Glomerular endothelial cell (primary cell): ENCODE measurements around the gene PLEKHG1. TPM values are rescaled to one million over a fixed set of nuclear protein-coding genes. Genes with fewer than 3 reads are reported as not detected.

Experiments used
- DNase-seq: peaks from one replicate; pipeline ENCODE4 v3.0.0-alpha.2; 2011; ENCODE audit warnings: low read depth, low spot score; ENCODE audit errors: extremely low read depth
- total RNA-seq: library from RNA; depleted of rRNA; stranded (reverse); fragments of >200 nt; gene quantifications from 2 replicates; pipeline ENCODE4 v1.2.3, GENCODE V29; 2015

PLEKHG1 gene
- total RNA-seq, 1 donor from 2014 or later, result 203 TPM

- no peak for DNase-seq
Measured at GRCh38 chr6:150617496-150618460, 18.1 kb downstream of the PLEKHG1 start.

GRCh38 chr6:150619275-150619674 is 19.6 kb downstream of the PLEKHG1 start:
- DNase-seq, result no peak

DNA sequence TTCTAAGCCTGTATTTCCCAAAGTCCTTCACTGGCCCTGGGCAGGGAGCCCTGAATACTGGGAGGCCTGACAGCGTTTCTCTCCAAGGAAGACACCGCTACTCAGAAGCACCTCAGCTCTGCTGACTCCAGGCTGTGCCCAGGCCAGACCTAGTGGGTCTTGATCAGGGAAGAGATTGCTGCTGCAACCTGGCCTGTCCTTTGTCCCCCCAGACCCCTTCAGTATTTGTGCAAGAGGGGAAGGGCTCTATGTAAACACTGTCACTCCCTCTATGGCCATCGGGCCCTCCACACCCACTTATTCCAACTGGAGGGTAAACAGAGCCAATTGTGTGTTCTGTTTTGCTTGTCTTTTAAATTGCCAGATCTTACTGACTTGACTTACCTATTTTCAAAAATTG is 20.6 kb downstream of the PLEKHG1 start:
- DNase-seq, result no peak

- no peak for DNase-seq
Measured at GRCh38 chr6:150620763-150621162, 21.1 kb downstream of the PLEKHG1 start.

- DNase-seq, result no peak
Measured at GRCh38 chr6:150622476-150622875, 22.8 kb downstream of the PLEKHG1 start.

- no peak for DNase-seq
Measured at GRCh38 chr6:150622941-150623874, 23.5 kb downstream of the PLEKHG1 start.

DNA sequence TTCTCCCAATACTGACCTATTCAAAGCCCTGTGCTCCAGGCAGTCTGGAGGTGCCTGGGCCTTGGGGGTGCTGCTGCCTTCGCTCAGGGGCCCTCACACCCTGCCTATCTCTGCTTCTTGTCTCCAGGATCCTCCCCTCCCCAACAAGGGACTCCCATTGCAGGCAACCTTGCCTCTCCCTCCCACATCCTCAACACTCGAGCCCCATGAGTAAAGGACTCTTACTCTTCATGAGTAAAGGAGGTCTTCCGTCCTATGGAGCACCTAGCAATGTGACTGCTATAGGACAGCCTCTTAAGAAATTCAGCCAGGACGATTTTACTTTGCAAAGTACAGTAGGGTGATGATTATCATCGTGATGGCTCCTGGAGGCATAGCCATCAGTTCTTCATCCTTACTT is 24.5 kb downstream of the PLEKHG1 start:
- DNase-seq, result no peak

DNA sequence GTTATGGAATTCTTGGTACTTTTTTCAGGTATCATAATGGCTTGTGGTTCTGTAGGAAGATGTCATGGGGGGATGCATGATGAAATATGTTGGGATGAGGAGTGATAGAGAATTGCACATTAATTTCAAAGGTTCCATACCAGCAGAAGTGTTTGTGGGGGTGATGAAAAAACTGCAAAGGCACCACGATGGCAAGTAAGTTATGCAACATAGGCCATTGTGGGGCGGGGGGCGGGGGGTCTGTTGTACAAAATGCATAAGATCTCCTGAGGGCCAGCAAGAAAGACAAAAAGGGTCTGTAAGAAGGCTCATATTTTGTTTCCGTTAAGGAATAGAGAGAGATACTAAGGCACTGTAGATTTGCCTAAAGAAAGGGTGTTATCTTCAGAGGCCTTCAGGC is 26.2 kb downstream of the PLEKHG1 start:
- no peak for DNase-seq

DNA sequence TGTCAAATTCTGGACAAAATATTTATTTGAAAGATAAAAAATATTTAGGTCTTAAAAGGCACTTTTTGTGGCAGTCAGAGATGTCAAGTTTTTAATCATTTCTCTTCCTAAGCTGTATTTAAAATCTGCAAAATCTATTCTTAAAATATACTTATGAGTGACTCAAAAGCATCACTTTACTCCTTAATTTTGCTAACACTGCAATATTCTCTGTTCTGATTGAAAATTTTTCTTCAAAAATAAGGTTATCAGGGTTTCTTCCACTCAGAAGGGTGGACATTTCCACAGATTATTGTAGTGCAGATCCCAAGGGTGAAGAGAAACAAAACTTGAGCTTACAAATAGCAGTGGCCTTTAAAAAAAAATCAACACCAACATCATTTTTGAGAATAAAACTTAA is 27.5 kb downstream of the PLEKHG1 start:
- no peak for DNase-seq

- no peak for DNase-seq
Measured at GRCh38 chr6:150627585-150628025, 27.9 kb downstream of the PLEKHG1 start.

DNA sequence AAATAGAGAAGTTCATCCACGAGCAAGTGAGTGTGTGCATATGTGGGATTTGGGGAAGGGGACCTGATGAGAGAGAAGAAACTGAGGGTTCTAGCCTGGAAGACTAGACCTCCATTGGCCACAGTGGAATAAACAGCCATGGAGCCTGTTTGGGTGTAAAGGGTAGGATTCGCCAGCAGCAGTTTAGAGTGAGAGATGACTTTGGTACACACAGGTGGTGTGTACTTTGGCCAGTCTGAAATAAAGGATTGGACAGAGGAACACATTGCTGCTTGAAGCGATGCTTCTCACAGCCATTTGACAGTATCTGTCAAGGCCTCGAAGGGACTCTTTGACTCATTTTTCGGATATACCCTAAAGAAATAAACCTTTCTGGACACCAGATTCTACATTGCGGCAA is 29.2 kb downstream of the PLEKHG1 start:
- DNase-seq, result no peak

DNA sequence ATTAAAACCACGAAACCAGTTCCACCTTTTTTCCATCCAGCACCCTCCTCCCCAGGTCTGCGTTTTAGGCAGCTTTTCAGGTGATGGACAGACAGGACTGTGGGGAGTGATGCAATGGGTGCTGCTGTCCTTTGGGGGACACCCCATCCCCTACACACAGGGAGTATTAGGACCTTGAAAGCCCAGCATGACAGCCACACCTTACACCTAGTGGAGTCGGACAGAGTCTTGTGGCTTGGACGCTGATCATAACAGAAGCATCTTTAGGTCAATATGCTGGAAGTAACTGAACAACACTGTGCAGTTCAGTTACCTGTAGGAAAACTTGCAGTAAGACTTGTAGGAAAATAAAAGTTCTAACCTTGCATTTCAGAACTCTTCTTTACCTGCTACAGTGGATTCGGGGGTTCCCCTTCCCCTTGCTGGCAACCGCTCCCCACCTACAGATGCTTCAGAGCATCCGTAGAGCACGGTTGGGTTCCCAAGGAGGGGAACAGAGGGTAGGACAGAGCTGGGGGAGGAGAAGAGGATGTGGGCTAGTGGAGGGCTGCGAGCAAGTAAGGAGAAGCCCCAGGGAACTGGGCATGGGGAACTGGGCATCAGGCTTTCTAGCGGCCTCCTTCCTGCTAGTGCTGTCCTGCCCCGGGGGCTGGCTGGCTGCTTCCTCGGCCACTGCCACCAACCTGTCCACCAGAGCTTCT is 31.7 kb downstream of the PLEKHG1 start:
- no peak for DNase-seq

GRCh38 chr6:150631984-150632642 is 32.4 kb downstream of the PLEKHG1 start:
- no peak for DNase-seq

- no peak for DNase-seq
Measured at GRCh38 chr6:150632785-150633485, 33.2 kb downstream of the PLEKHG1 start.

GRCh38 chr6:150633486-150633834 is 33.8 kb downstream of the PLEKHG1 start:
- DNase-seq, result no peak

- DNase-seq, result no peak
Measured at GRCh38 chr6:150634176-150634963, 34.7 kb downstream of the PLEKHG1 start.

DNA sequence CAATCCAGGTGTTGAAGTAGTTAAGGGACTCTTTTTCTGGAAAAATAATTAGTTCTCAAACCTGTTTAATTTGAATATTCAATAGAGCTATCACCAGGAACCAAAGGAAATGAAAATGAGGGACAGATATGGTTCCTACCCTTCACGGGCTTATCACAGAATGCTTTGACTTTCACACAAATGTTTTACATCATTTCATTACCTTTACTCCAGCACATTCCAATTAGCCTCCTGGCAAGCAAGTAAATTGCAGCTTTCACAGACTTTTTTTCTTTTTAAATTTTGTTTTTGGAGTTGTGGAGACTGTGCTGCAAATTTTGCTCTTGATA is 35.2 kb downstream of the PLEKHG1 start:
- no peak for DNase-seq

- DNase-seq, result no peak
Measured at GRCh38 chr6:150635906-150636514, 36.3 kb downstream of the PLEKHG1 start.

- DNase-seq, result no peak
Measured at GRCh38 chr6:150636808-150637207, 37.1 kb downstream of the PLEKHG1 start.
